A549 (cell line): ENCODE measurements around the gene SLC26A8. TPM values are rescaled to one million over a fixed set of nuclear protein-coding genes. Genes with fewer than 3 reads are reported as not detected.
"Not testable (repeated sequence)": the region's sequence is repeated elsewhere in the genome, so short reads cannot be mapped to it uniquely, and the experiment has no call there.

Experiments
- ATAC-seq, 2 experiments: fragments of 200-7000 bp in 1 of 2; fragments of >200 bp in 1 of 2; cut with Nextera tagmentation in 1 of 2; cut with Tn5 transposase in 1 of 2; 3 replicates each; pipeline versions ENCODE4 v1.8.0 to v1.9.1; 2018 to 2020; ENCODE audit warnings: mild to moderate bottlenecking in 1 of 2, moderate library complexity in 1 of 2
- CTCF ChIA-PET: fragments of 300-600 bp; sonication (Branson Sonifier 250); formaldehyde crosslinking; extraction: SDS; loops from one replicate; lab custom pipeline; 2021; ENCODE audit warnings: antibody characterized with exemption, inconsistent platforms; lab: Yijun Ruan, JAX
- POLR2A ChIA-PET: fragments of 350-600 bp; formaldehyde crosslinking; extraction: SDS; loops from one replicate; lab custom pipeline; 2021; ENCODE audit warnings: antibody characterized with exemption, inconsistent platforms; lab: Yijun Ruan, JAX
- DNase-seq, 2 experiments: peaks; one replicate each; pipeline versions ENCODE4 v3.0.0 to v3.0.0-alpha.2; 2011 to 2016; ENCODE audit warnings: low read depth in 1 of 2, low spot score in 1 of 2
- FAIRE-seq: peaks from 2 replicates; lab custom pipeline; 2011; peaks lifted over from hg19 to GRCh38; lab: Jason Lieb, UNC
- H3K27ac ChIP-seq, 2 experiments: fragments of >200 bp; sonication (Bioruptor Twin); formaldehyde crosslinking; 3 replicates each; pipeline ENCODE4 v1.5.1; 2016 to 2017
- H3K4me1 ChIP-seq: fragments of >200 bp; sonication (Bioruptor Twin); formaldehyde crosslinking; 3 replicates; pipeline ENCODE4 v1.6.1; 2016
- H3K4me2 ChIP-seq: fragments of >200 bp; sonication (Bioruptor Twin); formaldehyde crosslinking; 3 replicates; pipeline ENCODE4 v1.6.1; 2016
- H3K4me3 ChIP-seq: fragments of >200 bp; sonication (Bioruptor Twin); formaldehyde crosslinking; 3 replicates; pipeline ENCODE4 v1.5.1; 2016
- H3K9me3 ChIP-seq: fragments of >200 bp; sonication (Bioruptor Twin); formaldehyde crosslinking; 3 replicates; pipeline ENCODE4 v1.6.1; 2016
- CEBPB ChIP-seq, 2 experiments: fragments of >200 bp in 1 of 2; sonication (Bioruptor Twin) in 1 of 2; formaldehyde crosslinking in 1 of 2; IDR thresholded peaks; 2 replicates each; pipeline ENCODE4 v1.6.1; 2012 to 2016
- EHF ChIP-seq: fragments of 250-450 bp; sonication (Bioruptor Pico); IDR thresholded peaks from 2 replicates; pipeline ENCODE4 v1.5.0; 2020; ENCODE audit warnings: mild to moderate bottlenecking
- EHMT2 ChIP-seq: fragments of 200-600 bp; sonication (generic); IDR thresholded peaks from 2 replicates; pipeline ENCODE4 v1.6.1; 2016; ENCODE audit warnings: antibody characterized with exemption, low read depth, mild to moderate bottlenecking, moderate library complexity
- FOSL2 ChIP-seq, 2 experiments: fragments of 450-650 bp in 1 of 2; fragments of >200 bp in 1 of 2; sonication (Bioruptor Twin) in 1 of 2; formaldehyde crosslinking; IDR thresholded peaks; 2 replicates each; pipeline versions ENCODE4 v1.5.0 to v1.6.1; 2016 to 2020; ENCODE audit warnings: mild to moderate bottlenecking in 1 of 2, moderate library complexity in 1 of 2
- KDM1A ChIP-seq: fragments of 200-600 bp; sonication (generic); IDR thresholded peaks from 2 replicates; pipeline ENCODE4 v1.6.1; 2016; ENCODE audit warnings: low read depth, mild to moderate bottlenecking
- NPAS2 ChIP-seq: fragments of 250-450 bp; sonication (Bioruptor Pico); IDR thresholded peaks from 2 replicates; pipeline ENCODE4 v1.8.0; 2022; ENCODE audit warnings: mild to moderate bottlenecking, moderate library complexity, borderline replicate concordance
- RARB ChIP-seq: fragments of 250-450 bp; sonication (Bioruptor Pico); IDR thresholded peaks from 2 replicates; pipeline ENCODE4 v1.8.0; 2021; ENCODE audit warnings: mild to moderate bottlenecking, moderate library complexity
- WGBS: methylation state at CpG from one replicate; pipeline ENCODE4 v1.1.6; 2017; ENCODE audit errors: missing lambda C conversion rate; 5-methylcytosine and 5-hydroxymethylcytosine counted together
- polyA plus RNA-seq, 4 experiments: library from polyadenylated mRNA; depleted of rRNA in 3 of 4; stranded (reverse); fragments of >200 nt; fragmentation: RNase III in 1 of 4; extraction: RNeasy Plus Mini Kit Qiagen cat#74134 plus additional on column Dnase treatment in 1 of 4; gene quantifications; 2 replicates in 3 of 4; 3 replicates in 1 of 4; pipeline ENCODE4 v1.2.3, GENCODE V29; 2011 to 2017
- TF ChIP-seq, protein P1 (sequence below): fragments of >200 bp; sonication (Bioruptor Twin); formaldehyde crosslinking; IDR thresholded peaks from 3 replicates; pipeline ENCODE4 v1.6.1; 2016
- TF ChIP-seq, protein P2 (sequence below): fragments of 150-350 bp; IDR thresholded peaks from 2 replicates; pipeline ENCODE4 v1.6.1; 2014; ENCODE audit warnings: low read depth, mild to moderate bottlenecking, low read length
- TF ChIP-seq, protein P3 (sequence below): fragments of 200-600 bp; sonication (generic); IDR thresholded peaks from 2 replicates; pipeline ENCODE4 v1.6.1; 2016; ENCODE audit warnings: antibody characterized with exemption, mild to moderate bottlenecking, moderate library complexity

The SLC26A8 gene
- polyA plus RNA-seq, 2 of the 4 experiments (the other 2 are of a cell fraction): not detected

- TF ChIP-seq KDM1A (no peak), EHF (CRISPR knock-in tag) (no peak)
- TF ChIP-seq, all 56 proteins: peak for 0
Observed at GRCh38 chr6:35945650-35946025, 78.8 kb downstream of the SLC26A8 start (continued).

- H3K27ac ChIP-seq: no peak overlapping the region
- ChIA-PET CTCF (no interaction called here), POLR2A (no interaction called here)
- WGBS: 88% methylated on average over 1 of the region's 1 CpG
- H3K4me2 ChIP-seq: no peak overlapping the region
- no peaks in the 10 kb centered on the region for H3K4me1 ChIP-seq
- no peak for DNase-seq
- H3K9me3 ChIP-seq: no peaks in the 10 kb centered on the region
- no peak for ATAC-seq
- FAIRE-seq: no peak
- H3K4me3 ChIP-seq: no peak overlapping the region
- TF ChIP-seq, protein P1, sequence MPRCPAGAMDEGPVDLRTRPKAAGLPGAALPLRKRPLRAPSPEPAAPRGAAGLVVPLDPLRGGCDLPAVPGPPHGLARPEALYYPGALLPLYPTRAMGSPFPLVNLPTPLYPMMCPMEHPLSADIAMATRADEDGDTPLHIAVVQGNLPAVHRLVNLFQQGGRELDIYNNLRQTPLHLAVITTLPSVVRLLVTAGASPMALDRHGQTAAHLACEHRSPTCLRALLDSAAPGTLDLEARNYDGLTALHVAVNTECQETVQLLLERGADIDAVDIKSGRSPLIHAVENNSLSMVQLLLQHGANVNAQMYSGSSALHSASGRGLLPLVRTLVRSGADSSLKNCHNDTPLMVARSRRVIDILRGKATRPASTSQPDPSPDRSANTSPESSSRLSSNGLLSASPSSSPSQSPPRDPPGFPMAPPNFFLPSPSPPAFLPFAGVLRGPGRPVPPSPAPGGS: no peak
- TF ChIP-seq EHMT2 (no peak), NPAS2 (CRISPR knock-in tag) (no peak), CEBPB (IDR thresholded peaks at IDR 0.05) (no peak), RARB (CRISPR knock-in tag) (no peak)
- TF ChIP-seq, protein P2, sequence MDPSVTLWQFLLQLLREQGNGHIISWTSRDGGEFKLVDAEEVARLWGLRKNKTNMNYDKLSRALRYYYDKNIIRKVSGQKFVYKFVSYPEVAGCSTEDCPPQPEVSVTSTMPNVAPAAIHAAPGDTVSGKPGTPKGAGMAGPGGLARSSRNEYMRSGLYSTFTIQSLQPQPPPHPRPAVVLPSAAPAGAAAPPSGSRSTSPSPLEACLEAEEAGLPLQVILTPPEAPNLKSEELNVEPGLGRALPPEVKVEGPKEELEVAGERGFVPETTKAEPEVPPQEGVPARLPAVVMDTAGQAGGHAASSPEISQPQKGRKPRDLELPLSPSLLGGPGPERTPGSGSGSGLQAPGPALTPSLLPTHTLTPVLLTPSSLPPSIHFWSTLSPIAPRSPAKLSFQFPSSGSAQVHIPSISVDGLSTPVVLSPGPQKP: no peak
Observed at GRCh38 chr6:35943390-35943789, 81.1 kb downstream of the SLC26A8 start.

GRCh38 chr6:35942355-35942754, 82.1 kb downstream of the SLC26A8 start:
- H3K4me2 ChIP-seq: no peak overlapping the region
- ChIA-PET CTCF (no interaction called here), POLR2A (no interaction called here)
- H3K4me3 ChIP-seq: no peak overlapping the region
- no peak for DNase-seq
- no peak for FAIRE-seq
- no peaks in the 10 kb centered on the region for H3K9me3 ChIP-seq
- H3K4me1 ChIP-seq: no peaks in the 10 kb centered on the region
- TF ChIP-seq FOSL2 (IDR thresholded peaks at IDR 0.05) (no peak), FOSL2 (CRISPR knock-in tag; IDR thresholded peaks at IDR 0.05) (no peak)
- TF ChIP-seq, protein P3, sequence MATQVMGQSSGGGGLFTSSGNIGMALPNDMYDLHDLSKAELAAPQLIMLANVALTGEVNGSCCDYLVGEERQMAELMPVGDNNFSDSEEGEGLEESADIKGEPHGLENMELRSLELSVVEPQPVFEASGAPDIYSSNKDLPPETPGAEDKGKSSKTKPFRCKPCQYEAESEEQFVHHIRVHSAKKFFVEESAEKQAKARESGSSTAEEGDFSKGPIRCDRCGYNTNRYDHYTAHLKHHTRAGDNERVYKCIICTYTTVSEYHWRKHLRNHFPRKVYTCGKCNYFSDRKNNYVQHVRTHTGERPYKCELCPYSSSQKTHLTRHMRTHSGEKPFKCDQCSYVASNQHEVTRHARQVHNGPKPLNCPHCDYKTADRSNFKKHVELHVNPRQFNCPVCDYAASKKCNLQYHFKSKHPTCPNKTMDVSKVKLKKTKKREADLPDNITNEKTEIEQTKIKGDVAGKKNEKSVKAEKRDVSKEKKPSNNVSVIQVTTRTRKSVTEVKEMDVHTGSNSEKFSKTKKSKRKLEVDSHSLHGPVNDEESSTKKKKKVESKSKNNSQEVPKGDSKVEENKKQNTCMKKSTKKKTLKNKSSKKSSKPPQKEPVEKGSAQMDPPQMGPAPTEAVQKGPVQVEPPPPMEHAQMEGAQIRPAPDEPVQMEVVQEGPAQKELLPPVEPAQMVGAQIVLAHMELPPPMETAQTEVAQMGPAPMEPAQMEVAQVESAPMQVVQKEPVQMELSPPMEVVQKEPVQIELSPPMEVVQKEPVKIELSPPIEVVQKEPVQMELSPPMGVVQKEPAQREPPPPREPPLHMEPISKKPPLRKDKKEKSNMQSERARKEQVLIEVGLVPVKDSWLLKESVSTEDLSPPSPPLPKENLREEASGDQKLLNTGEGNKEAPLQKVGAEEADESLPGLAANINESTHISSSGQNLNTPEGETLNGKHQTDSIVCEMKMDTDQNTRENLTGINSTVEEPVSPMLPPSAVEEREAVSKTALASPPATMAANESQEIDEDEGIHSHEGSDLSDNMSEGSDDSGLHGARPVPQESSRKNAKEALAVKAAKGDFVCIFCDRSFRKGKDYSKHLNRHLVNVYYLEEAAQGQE: peak; percentile 45; the same call in 1 of the 2 replicates
- H3K27ac ChIP-seq: no peak overlapping the region
- ATAC-seq: no peak

DNA sequence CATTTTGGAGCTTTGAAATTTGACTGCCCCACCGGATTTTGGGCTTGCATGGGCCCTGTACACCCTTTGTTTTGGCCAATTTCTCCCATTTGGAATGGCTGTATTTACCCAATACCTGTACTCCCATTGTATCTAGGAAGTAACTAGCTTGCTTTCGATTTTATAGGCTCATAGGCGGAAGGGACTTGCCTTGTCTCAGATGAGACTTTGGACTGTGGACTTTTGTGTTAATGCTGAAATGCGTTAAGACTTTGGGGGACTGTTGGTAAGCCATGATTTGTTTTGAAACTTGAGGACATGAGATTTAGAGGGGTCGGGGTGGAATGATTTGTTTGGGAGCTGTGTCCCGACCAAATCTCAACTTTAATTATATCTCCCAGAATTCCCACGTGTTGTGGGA, 83.3 kb downstream of the SLC26A8 start:
- H3K4me3 ChIP-seq, CTCF ChIA-PET, H3K9me3 ChIP-seq, H3K4me1 ChIP-seq, H3K27ac ChIP-seq, FAIRE-seq, H3K4me2 ChIP-seq, ATAC-seq, POLR2A ChIA-PET, DNase-seq: not testable (repeated sequence)
- WGBS: 45% methylated on average over 7 of the region's 7 CpGs

- H3K9me3 ChIP-seq, POLR2A ChIA-PET, H3K27ac ChIP-seq, H3K4me2 ChIP-seq, H3K4me3 ChIP-seq, DNase-seq, ATAC-seq, FAIRE-seq, H3K4me1 ChIP-seq: not testable (repeated sequence)
- WGBS: 83% methylated on average over 2 of the region's 2 CpGs
- CTCF ChIA-PET: interaction anchor here (1.0 kb wide), 1 partner anchor 12 kb away, joined by 4 read pairs; no protein-coding TSS in a partner anchor
Observed at GRCh38 chr6:35940014-35940413, 84.4 kb downstream of the SLC26A8 start.

DNA sequence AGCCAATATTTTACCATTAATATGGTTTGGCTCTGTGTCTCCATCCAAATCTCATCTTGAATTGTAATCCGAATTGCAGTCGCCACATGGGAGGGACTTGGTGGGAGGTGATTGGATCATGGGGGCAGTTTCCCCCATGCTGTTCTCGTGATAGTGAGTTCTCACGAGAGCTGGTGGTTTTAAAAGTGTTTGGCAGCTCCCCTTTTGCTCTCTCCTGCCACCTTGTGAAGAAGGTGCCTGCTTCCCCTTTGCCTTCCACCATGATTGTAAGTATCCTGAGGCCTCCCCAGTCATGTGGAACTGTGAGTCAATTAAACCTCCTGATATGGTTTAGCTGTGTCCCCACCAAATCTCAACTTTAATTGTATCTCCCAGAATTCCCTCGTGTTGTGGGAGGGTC, 85.2 kb downstream of the SLC26A8 start:
- H3K4me2 ChIP-seq, FAIRE-seq, ATAC-seq, H3K27ac ChIP-seq, DNase-seq, H3K4me3 ChIP-seq, H3K9me3 ChIP-seq, H3K4me1 ChIP-seq, POLR2A ChIA-PET: not testable (repeated sequence)
- WGBS: 44% methylated on average over 5 of the region's 5 CpGs
- CTCF ChIA-PET: interaction anchor here (1.0 kb wide), 1 partner anchor 11 kb away, joined by 4 read pairs; no protein-coding TSS in a partner anchor
